Measurements from ENCODE around the gene DAGLA. TPM values are rescaled to one million over a fixed set of nuclear protein-coding genes. Genes with fewer than 3 reads are reported as not detected.

DAGLA gene
- total RNA-seq, 4 donors from 2014 or later: 1.1 to 5.4 (median 3.0) TPM

DNA sequence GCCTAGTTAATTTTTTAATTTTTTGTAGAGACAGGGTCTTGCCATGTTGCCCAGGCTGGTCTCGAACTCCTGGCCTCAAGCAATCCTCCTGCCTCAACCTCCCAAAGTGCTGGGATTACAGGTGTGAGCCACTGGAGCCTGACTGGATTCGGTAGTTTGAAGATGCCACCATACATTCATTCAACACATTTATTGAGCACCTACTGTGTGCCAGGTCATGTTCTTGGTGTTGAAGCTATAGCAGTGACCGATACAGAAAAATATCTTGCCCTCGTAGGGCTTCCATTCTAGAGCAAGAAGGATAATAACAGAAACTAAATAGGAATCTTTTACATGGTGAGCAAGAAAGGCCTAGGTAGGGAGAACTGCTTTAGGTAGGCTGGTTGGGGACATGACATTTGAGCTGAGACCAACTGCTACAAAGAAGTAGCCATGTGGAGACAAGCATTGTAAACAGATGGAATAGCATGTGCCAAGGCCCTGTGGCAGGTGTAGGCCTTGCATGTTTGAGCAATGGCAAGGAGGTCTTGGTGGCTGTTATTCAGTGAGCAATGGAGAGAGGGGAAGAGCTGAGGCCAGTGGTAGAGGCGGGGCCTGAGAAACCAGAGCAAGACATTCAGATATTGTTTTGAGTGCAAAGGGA is 70.6 kb downstream of the DAGLA start:
- 95 to 96% methylated on average over 5 of the region's 5 CpGs for WGBS, 2 donors
- no peak for DNase-seq (ENCODE audit: low spot score in 2 of 2)
- H3K27ac ChIP-seq: no peak overlapping the region

DNA sequence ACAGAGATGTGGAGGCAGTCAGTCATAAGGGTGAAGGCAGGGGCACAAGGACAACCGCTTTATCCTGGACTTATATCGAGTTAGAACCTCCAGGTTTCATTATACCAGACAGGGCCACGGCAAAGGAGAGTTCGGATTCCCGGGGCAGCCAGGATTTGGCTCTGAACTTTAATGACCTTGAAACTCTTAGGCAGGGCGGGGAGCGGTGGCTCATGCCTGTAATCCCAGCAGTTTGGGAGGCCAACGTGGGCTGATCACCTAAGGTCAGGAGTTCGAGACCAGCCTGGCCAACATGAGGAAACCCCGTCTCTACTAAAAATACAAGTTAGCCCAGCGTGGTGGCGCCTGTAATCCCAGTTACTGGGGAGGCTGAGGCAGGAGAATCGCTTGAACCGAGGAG is 71.2 kb downstream of the DAGLA start:
- H3K36me3 ChIP-seq: no peaks in the 10 kb centered on the region
- 82 to 84% methylated on average over 14 of the region's 14 CpGs for WGBS, 2 donors
- TF ChIP-seq EP300 (IDR thresholded peaks at IDR 0.05) (no peak), POLR2A (IDR thresholded peaks at IDR 0.05) (no peak)
- TF ChIP-seq, protein P1, sequence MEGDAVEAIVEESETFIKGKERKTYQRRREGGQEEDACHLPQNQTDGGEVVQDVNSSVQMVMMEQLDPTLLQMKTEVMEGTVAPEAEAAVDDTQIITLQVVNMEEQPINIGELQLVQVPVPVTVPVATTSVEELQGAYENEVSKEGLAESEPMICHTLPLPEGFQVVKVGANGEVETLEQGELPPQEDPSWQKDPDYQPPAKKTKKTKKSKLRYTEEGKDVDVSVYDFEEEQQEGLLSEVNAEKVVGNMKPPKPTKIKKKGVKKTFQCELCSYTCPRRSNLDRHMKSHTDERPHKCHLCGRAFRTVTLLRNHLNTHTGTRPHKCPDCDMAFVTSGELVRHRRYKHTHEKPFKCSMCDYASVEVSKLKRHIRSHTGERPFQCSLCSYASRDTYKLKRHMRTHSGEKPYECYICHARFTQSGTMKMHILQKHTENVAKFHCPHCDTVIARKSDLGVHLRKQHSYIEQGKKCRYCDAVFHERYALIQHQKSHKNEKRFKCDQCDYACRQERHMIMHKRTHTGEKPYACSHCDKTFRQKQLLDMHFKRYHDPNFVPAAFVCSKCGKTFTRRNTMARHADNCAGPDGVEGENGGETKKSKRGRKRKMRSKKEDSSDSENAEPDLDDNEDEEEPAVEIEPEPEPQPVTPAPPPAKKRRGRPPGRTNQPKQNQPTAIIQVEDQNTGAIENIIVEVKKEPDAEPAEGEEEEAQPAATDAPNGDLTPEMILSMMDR (IDR thresholded peaks at IDR 0.05): no peak
- DNase-seq (ENCODE audit: low spot score in 2 of 2): no peak
- no peak overlapping the region for H3K27ac ChIP-seq
- H3K9me3 ChIP-seq: no peaks in the 10 kb centered on the region
- H3K4me3 ChIP-seq: no peak overlapping the region
- peaks cover 0 to 45% (median 18%) of the 10 kb centered on the region in 4 donors for H3K4me1 ChIP-seq
- peaks cover 0 to 5% of the 10 kb centered on the region in 2 donors for H3K27me3 ChIP-seq

More for the DNA sequence above, 70.6 kb downstream of the DAGLA start:
- TF ChIP-seq, protein P1 (IDR thresholded peaks at IDR 0.05): no peak
- TF ChIP-seq EP300 (IDR thresholded peaks at IDR 0.05) (no peak), POLR2A (IDR thresholded peaks at IDR 0.05) (no peak)
- Histone ChIP-seq H3K27me3 (peaks cover 0 to 5% of the 10 kb centered on the region in 2 donors), H3K9me3 (no peaks in the 10 kb centered on the region), H3K4me3 (no peak overlapping the region), H3K36me3 (no peaks in the 10 kb centered on the region), H3K4me1 (peaks cover 0 to 44% (median 18%) of the 10 kb centered on the region in 4 donors)

DNA sequence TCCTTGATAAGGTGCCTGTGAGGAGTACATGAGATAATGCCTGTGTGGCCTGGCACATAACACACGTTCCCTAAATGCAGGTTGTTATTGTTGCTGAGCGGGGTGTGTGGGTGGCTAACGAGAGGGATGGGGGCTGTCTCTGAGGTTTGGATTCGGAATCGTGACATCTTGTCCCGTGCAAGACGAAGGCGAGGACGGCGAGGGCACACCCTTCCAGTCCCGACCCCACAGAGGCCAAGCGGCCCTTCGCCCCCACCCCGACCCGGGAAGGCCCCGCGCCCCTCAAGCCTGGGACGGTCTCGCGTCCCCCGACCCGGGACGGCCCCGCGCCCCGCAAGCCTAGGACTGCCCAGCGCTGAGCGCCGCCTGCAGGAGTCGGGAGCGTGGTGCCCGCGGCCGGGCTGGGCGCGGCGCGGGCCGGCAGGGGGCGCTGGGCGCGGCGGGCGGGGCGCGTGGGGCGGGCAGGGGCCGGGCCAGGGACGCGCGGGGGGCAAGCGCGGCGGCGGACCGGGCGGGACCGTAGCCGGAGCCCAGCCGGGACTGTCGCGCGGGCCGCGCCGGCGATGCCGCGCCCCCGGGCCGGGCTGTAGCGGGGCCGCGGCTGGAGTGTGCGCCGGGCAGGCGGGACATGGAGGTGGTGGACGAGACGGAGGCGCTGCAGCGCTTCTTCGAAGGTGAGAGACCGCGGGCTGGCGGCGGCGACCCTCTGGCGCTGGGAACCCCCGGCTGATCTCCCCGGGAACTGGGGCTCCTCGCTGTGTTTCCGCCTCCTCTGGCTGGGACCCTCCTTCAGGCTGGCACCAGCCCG is 72.1 kb downstream of the DAGLA start, which contains the start of gene MYRF:
Gene MYRF (plus strand): TSS at position 520 of the 808 bp plus-strand sequence. CDS start 109 bp downstream, at position 629.
- 0 to 3% methylated on average over 20 to 42 of the region's 93 CpGs for WGBS, 2 donors
- H3K4me3 ChIP-seq: peak within 1 kb of the TSS; percentile 42 to 63 (median 48)
- TF ChIP-seq POLR2A (IDR thresholded peaks at IDR 0.05) (no peak), EP300 (IDR thresholded peaks at IDR 0.05) (no peak)
- TF ChIP-seq, protein P1 (IDR thresholded peaks at IDR 0.05): peak; percentile 38 to 80 (median 65)
- DNase-seq (ENCODE audit: low spot score in 2 of 2): no peak
- no peaks in the 10 kb centered on the region for H3K36me3 ChIP-seq
- no peaks in the 10 kb centered on the region for H3K9me3 ChIP-seq
- H3K27ac ChIP-seq: peak within 1 kb of the TSS in 3 of 4 donors; percentile 27 to 76 (median 68)
- peaks cover 0 to 49% (median 21%) of the 10 kb centered on the region in 4 donors for H3K4me1 ChIP-seq
- peaks cover 0 to 5% of the 10 kb centered on the region in 2 donors for H3K27me3 ChIP-seq

DNA sequence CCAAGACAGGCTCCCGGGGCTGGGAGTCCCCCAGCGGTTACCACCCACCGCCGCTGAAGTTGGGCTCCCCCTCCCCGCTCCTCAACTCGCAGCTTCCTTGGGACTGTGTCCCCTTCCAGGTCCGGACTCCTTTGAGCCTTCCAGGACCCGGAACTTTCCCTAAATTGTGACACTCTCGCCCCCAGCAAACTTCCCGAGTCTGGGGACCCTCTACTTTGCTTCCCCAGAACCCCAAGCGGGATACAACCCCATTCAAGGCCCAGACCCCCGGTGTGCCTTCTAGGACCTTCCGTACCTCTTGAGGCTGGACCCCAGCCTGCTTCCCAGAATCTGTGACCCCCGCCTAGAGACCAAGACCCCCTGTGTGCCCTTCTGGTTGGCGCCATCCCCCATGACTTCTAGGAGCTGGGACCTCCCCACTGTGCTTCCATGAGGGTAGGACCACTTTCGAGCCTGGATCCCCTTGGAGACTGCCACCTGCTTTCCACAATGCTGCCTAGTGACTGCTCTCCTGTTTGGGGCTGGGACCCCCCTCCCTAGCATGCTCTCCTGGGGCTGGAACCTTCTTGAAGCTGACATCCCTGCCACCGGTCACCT is 72.8 kb downstream of the DAGLA start:
- Histone ChIP-seq H3K27ac (peak overlapping the region in 3 of 4 donors; percentile 27 to 76 (median 68)), H3K9me3 (no peaks in the 10 kb centered on the region), H3K4me1 (peaks cover 0 to 42% (median 18%) of the 10 kb centered on the region in 4 donors), H3K4me3 (peak overlapping the region; percentile 42 to 63 (median 48)), H3K36me3 (no peaks in the 10 kb centered on the region), H3K27me3 (peaks cover 0 to 5% of the 10 kb centered on the region in 2 donors)
- TF ChIP-seq EP300 (IDR thresholded peaks at IDR 0.05) (no peak), POLR2A (IDR thresholded peaks at IDR 0.05) (no peak)
- TF ChIP-seq, protein P1 (IDR thresholded peaks at IDR 0.05): no peak
- DNase-seq (ENCODE audit: low spot score in 2 of 2): no peak
- 32 to 47% methylated on average over 17 of the region's 17 CpGs for WGBS, 2 donors

All from tibial nerve (tissue), 4 donors.